8988T (cell line): ENCODE results near the gene ANKHD1.
"Not testable (repeated sequence)": the region's sequence is repeated elsewhere in the genome, so short reads cannot be mapped to it uniquely, and the experiment has no call there.

ENCODE experiments used
- DNase-seq: peaks from one replicate; pipeline ENCODE4 v3.0.0; 2011

Gene ANKHD1

GRCh38 chr5:140381972-140382371, 19.7 kb upstream of the ANKHD1 start:
- DNase-seq, result no peak

GRCh38 chr5:140382866-140383265, 18.8 kb upstream of the ANKHD1 start:
- DNase-seq, result no peak

- DNase-seq, result no peak
Observed at GRCh38 chr5:140383300-140383699, 18.3 kb upstream of the ANKHD1 start.

GRCh38 chr5:140388052-140388451, 13.6 kb upstream of the ANKHD1 start:
- no peak for DNase-seq

GRCh38 chr5:140391312-140391711, 10.3 kb upstream of the ANKHD1 start:
- no peak for DNase-seq

GRCh38 chr5:140391732-140392131, 9.9 kb upstream of the ANKHD1 start:
- no peak for DNase-seq

GRCh38 chr5:140393738-140394137, 7.9 kb upstream of the ANKHD1 start:
- DNase-seq, result no peak

- no peak for DNase-seq
Observed at GRCh38 chr5:140398379-140398811, 3.2 kb upstream of the ANKHD1 start.

GRCh38 chr5:140399979-140400729, 1.5 kb upstream of the ANKHD1 start:
- no peak for DNase-seq

GRCh38 chr5:140400730-140401361, 787 bp upstream of the ANKHD1 start:
- peak; percentile 73 for DNase-seq

GRCh38 chr5:140402258-140403074, 833 bp downstream of the ANKHD1 start:
- no peak for DNase-seq

- no peak for DNase-seq
Observed at GRCh38 chr5:140403613-140404012, 2.0 kb downstream of the ANKHD1 start.

- DNase-seq, result no peak
Observed at GRCh38 chr5:140408750-140409241, 7.2 kb downstream of the ANKHD1 start.

GRCh38 chr5:140413230-140413629, 11.6 kb downstream of the ANKHD1 start:
- no peak for DNase-seq

- DNase-seq, result no peak
Observed at GRCh38 chr5:140417235-140417634, 15.6 kb downstream of the ANKHD1 start.

- no peak for DNase-seq
Observed at GRCh38 chr5:140418862-140419520, 17.4 kb downstream of the ANKHD1 start.

GRCh38 chr5:140420226-140420570, 18.6 kb downstream of the ANKHD1 start:
- no peak for DNase-seq

GRCh38 chr5:140420665-140421361, 19.2 kb downstream of the ANKHD1 start:
- no peak for DNase-seq

GRCh38 chr5:140421375-140421774, 19.7 kb downstream of the ANKHD1 start:
- not testable (repeated sequence) for DNase-seq

GRCh38 chr5:140423609-140424008, 22.0 kb downstream of the ANKHD1 start:
- no peak for DNase-seq

- DNase-seq, result no peak
Observed at GRCh38 chr5:140424135-140424534, 22.5 kb downstream of the ANKHD1 start.

- DNase-seq, result not testable (repeated sequence)
Observed at GRCh38 chr5:140427726-140428125, 26.1 kb downstream of the ANKHD1 start.
